ENCODE results near the gene PLA2R1. TPM values are rescaled to one million over a fixed set of nuclear protein-coding genes. Genes with fewer than 3 reads are reported as not detected.

The PLA2R1 gene
- polyA plus RNA-seq, 3 donors = not detected

DNA sequence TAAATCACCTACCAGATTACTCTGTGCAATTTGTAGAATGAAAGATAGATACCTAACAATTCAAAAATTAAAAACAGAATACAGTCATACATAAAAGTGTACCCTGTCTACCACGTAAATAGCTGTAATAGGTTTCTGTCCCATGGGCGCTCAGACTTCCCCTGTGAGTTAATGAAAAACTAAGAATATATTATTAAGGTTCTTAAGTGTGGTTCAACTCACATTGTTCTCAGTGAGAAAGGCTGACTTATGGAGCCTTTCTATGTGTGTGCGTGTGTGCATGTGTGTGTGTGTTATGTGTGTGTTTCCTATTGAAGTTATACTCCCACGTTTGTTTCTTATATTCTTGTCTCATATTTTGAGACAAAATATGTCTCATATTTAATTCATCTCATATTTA, 149.8 kb downstream of the PLA2R1 start:
- Histone ChIP-seq H3K4me3 (replicated peaks in 1 of 3; ENCODE audit: low read depth in 2 of 3, low read length in 3 of 3) (no peak overlapping the region), H3K27ac (ENCODE audit: low read depth in 1 of 2, low read length in 2 of 2) (no peak overlapping the region), H3K27me3 (ENCODE audit: control insufficient read depth in 2 of 2, insufficient read depth in 2 of 2, low read length in 2 of 2) (no peaks in the 10 kb centered on the region), H2AFZ (ENCODE audit: insufficient read depth, low read depth, low read length, poor library complexity, severe bottlenecking) (no peak overlapping the region), H3K9me3 (replicated peaks in 1 of 2; ENCODE audit: control insufficient read depth in 1 of 2, insufficient read depth in 1 of 2, low read length in 2 of 2) (no peaks in the 10 kb centered on the region), H4K20me1 (ENCODE audit: insufficient read depth, low read length) (no peaks in the 10 kb centered on the region), H3K4me2 (replicated peaks; ENCODE audit: extremely low read depth, low read length, poor library complexity, severe bottlenecking) (no peak overlapping the region), H3K4me1 (ENCODE audit: control insufficient read depth in 1 of 2, insufficient read depth in 2 of 2, low read length in 2 of 2) (no peaks in the 10 kb centered on the region), H3K79me2 (ENCODE audit: insufficient read depth, low read length) (no peaks in the 10 kb centered on the region), H3K9ac (ENCODE audit: insufficient read depth, low read length, poor library complexity, severe bottlenecking) (no peak overlapping the region), H3K36me3 (replicated peaks in 1 of 2; ENCODE audit: control insufficient read depth in 1 of 2, insufficient read depth in 2 of 2, low read length in 2 of 2) (no peaks in the 10 kb centered on the region)
- intact Hi-C loops (cut with micrococcal nuclease) = no loop called here
- Mint-ChIP-seq H3K36me3 (no peaks in the 10 kb centered on the region), H3K4me3 (no peak overlapping the region), H3K27ac (no peak overlapping the region), H3K4me1 (no peaks in the 10 kb centered on the region), H3K9me3 (no peaks in the 10 kb centered on the region), H3K27me3 (ENCODE audit: low read depth in 3 of 3) (peaks cover 0 to 5% (median 2%) of the 10 kb centered on the region in 3 donors)
- TF ChIP-seq, protein P1, sequence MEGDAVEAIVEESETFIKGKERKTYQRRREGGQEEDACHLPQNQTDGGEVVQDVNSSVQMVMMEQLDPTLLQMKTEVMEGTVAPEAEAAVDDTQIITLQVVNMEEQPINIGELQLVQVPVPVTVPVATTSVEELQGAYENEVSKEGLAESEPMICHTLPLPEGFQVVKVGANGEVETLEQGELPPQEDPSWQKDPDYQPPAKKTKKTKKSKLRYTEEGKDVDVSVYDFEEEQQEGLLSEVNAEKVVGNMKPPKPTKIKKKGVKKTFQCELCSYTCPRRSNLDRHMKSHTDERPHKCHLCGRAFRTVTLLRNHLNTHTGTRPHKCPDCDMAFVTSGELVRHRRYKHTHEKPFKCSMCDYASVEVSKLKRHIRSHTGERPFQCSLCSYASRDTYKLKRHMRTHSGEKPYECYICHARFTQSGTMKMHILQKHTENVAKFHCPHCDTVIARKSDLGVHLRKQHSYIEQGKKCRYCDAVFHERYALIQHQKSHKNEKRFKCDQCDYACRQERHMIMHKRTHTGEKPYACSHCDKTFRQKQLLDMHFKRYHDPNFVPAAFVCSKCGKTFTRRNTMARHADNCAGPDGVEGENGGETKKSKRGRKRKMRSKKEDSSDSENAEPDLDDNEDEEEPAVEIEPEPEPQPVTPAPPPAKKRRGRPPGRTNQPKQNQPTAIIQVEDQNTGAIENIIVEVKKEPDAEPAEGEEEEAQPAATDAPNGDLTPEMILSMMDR (IDR thresholded peaks at IDR 0.05) = no peak
- DNase-seq = no peak
- no CpG with 5 or more reads among the region's 4 CpGs for WGBS (ENCODE audit: insufficient coverage)

DNA sequence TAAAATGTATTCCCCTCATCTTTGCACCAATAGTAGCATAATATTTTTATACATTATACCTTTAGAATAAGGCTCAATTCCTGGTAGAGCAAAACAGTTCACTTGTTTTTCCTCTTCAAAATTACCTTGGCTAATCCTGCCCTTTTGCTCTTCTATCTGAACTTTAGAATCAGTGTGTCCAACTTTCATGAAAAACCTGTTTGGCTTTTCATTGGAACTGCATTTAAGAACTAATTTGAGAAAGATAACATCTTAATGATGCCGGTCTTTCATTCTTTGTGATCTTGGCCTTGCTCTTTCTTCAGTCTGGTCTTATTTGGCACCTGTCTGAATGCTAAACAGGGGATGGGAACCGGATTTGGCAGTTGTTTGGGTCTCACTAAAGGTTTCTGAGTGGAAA, 151.5 kb downstream of the PLA2R1 start:
- Mint-ChIP-seq H3K27ac (no peak overlapping the region), H3K4me1 (no peaks in the 10 kb centered on the region), H3K36me3 (no peaks in the 10 kb centered on the region), H3K9me3 (no peaks in the 10 kb centered on the region), H3K4me3 (no peak overlapping the region), H3K27me3 (ENCODE audit: low read depth in 3 of 3) (peaks cover 0 to 5% (median 2%) of the 10 kb centered on the region in 3 donors)
- Histone ChIP-seq H3K9ac (ENCODE audit: insufficient read depth, low read length, poor library complexity, severe bottlenecking) (no peak overlapping the region), H3K79me2 (ENCODE audit: insufficient read depth, low read length) (no peaks in the 10 kb centered on the region), H3K4me3 (replicated peaks in 1 of 3; ENCODE audit: low read depth in 2 of 3, low read length in 3 of 3) (no peak overlapping the region), H3K4me1 (ENCODE audit: control insufficient read depth in 1 of 2, insufficient read depth in 2 of 2, low read length in 2 of 2) (no peaks in the 10 kb centered on the region), H3K4me2 (replicated peaks; ENCODE audit: extremely low read depth, low read length, poor library complexity, severe bottlenecking) (no peak overlapping the region), H3K27me3 (ENCODE audit: control insufficient read depth in 2 of 2, insufficient read depth in 2 of 2, low read length in 2 of 2) (no peaks in the 10 kb centered on the region), H3K9me3 (replicated peaks in 1 of 2; ENCODE audit: control insufficient read depth in 1 of 2, insufficient read depth in 1 of 2, low read length in 2 of 2) (no peaks in the 10 kb centered on the region), H4K20me1 (ENCODE audit: insufficient read depth, low read length) (no peaks in the 10 kb centered on the region), H3K36me3 (replicated peaks in 1 of 2; ENCODE audit: control insufficient read depth in 1 of 2, insufficient read depth in 2 of 2, low read length in 2 of 2) (no peaks in the 10 kb centered on the region), H3K27ac (ENCODE audit: low read depth in 1 of 2, low read length in 2 of 2) (no peak overlapping the region), H2AFZ (ENCODE audit: insufficient read depth, low read depth, low read length, poor library complexity, severe bottlenecking) (no peak overlapping the region)
- intact Hi-C loops (cut with micrococcal nuclease) = no loop called here
- 79% methylated on average over 2 of the region's 2 CpGs for WGBS (ENCODE audit: insufficient coverage)
- TF ChIP-seq, protein P1 (IDR thresholded peaks at IDR 0.05) = no peak
- no peak for DNase-seq

Data from CD14-positive monocyte (primary cell).